ENCODE data around the gene PADI3. TPM values are rescaled to one million over a fixed set of nuclear protein-coding genes. Genes with fewer than 3 reads are reported as not detected.

PADI3 gene
- total RNA-seq, 1 donor: not detected

- H3K4me1 ChIP-seq (ENCODE audit: insufficient read depth, low read length): no peaks in the 10 kb centered on the region
- no peaks in the 10 kb centered on the region for H3K9me3 ChIP-seq (ENCODE audit: low read depth, low read length)
- H3K4me3 ChIP-seq (ENCODE audit: low read length): no peak overlapping the region
- no peaks in the 10 kb centered on the region for H3K27me3 ChIP-seq (ENCODE audit: insufficient read depth, low read length)
These were observed 17.1 kb downstream of the PADI3 start for GRCh38 chr1:17265950-17266349.

GRCh38 chr1:17270891-17271765 lies 22.2 kb downstream of the PADI3 start:
- H3K27me3 ChIP-seq (ENCODE audit: insufficient read depth, low read length): no peaks in the 10 kb centered on the region
- no peak overlapping the region for H3K4me3 ChIP-seq (ENCODE audit: low read length)
- peaks cover 4% of the 10 kb centered on the region for H3K4me1 ChIP-seq (ENCODE audit: insufficient read depth, low read length)
- no peaks in the 10 kb centered on the region for H3K9me3 ChIP-seq (ENCODE audit: low read depth, low read length)

- no peaks in the 10 kb centered on the region for H3K9me3 ChIP-seq (ENCODE audit: low read depth, low read length)
- H3K27me3 ChIP-seq (ENCODE audit: insufficient read depth, low read length): no peaks in the 10 kb centered on the region
- H3K4me3 ChIP-seq (ENCODE audit: low read length): no peak overlapping the region
- H3K4me1 ChIP-seq (ENCODE audit: insufficient read depth, low read length): peaks cover 13% of the 10 kb centered on the region
These were observed 23.2 kb downstream of the PADI3 start for GRCh38 chr1:17272066-17272465.

GRCh38 chr1:17272646-17273045 lies 23.7 kb downstream of the PADI3 start:
- Histone ChIP-seq H3K27me3 (ENCODE audit: insufficient read depth, low read length) (no peaks in the 10 kb centered on the region), H3K9me3 (ENCODE audit: low read depth, low read length) (no peaks in the 10 kb centered on the region), H3K4me1 (ENCODE audit: insufficient read depth, low read length) (peaks cover 13% of the 10 kb centered on the region), H3K4me3 (ENCODE audit: low read length) (no peak overlapping the region)

GRCh38 chr1:17273096-17273495 lies 24.2 kb downstream of the PADI3 start:
- Histone ChIP-seq H3K9me3 (ENCODE audit: low read depth, low read length) (no peaks in the 10 kb centered on the region), H3K27me3 (ENCODE audit: insufficient read depth, low read length) (no peaks in the 10 kb centered on the region), H3K4me3 (ENCODE audit: low read length) (no peak overlapping the region), H3K4me1 (ENCODE audit: insufficient read depth, low read length) (peaks cover 13% of the 10 kb centered on the region)

- no peaks in the 10 kb centered on the region for H3K9me3 ChIP-seq (ENCODE audit: low read depth, low read length)
- H3K4me1 ChIP-seq (ENCODE audit: insufficient read depth, low read length): peaks cover 13% of the 10 kb centered on the region
- H3K4me3 ChIP-seq (ENCODE audit: low read length): no peak overlapping the region
These were observed 25.6 kb downstream of the PADI3 start for GRCh38 chr1:17274186-17275170.

GRCh38 chr1:17276568-17276967 lies 27.7 kb downstream of the PADI3 start:
- H3K4me3 ChIP-seq (ENCODE audit: low read length): no peak overlapping the region
- H3K27me3 ChIP-seq (ENCODE audit: insufficient read depth, low read length): no peaks in the 10 kb centered on the region
- H3K9me3 ChIP-seq (ENCODE audit: low read depth, low read length): no peaks in the 10 kb centered on the region
- peaks cover 32% of the 10 kb centered on the region for H3K4me1 ChIP-seq (ENCODE audit: insufficient read depth, low read length)

More at GRCh38 chr1:17274186-17275170, 25.6 kb downstream of the PADI3 start:
- H3K27me3 ChIP-seq (ENCODE audit: insufficient read depth, low read length): no peaks in the 10 kb centered on the region

- no peaks in the 10 kb centered on the region for H3K9me3 ChIP-seq (ENCODE audit: low read depth, low read length)
- H3K4me1 ChIP-seq (ENCODE audit: insufficient read depth, low read length): peaks cover 42% of the 10 kb centered on the region
These were observed 28.7 kb downstream of the PADI3 start for GRCh38 chr1:17277511-17278159.

GRCh38 chr1:17278996-17279830 lies 30.3 kb downstream of the PADI3 start:
- H3K27me3 ChIP-seq (ENCODE audit: insufficient read depth, low read length): no peaks in the 10 kb centered on the region
- H3K4me1 ChIP-seq (ENCODE audit: insufficient read depth, low read length): peaks cover 58% of the 10 kb centered on the region
- no peak overlapping the region for H3K4me3 ChIP-seq (ENCODE audit: low read length)
- H3K9me3 ChIP-seq (ENCODE audit: low read depth, low read length): no peaks in the 10 kb centered on the region

More at GRCh38 chr1:17277511-17278159, 28.7 kb downstream of the PADI3 start:
- no peak overlapping the region for H3K4me3 ChIP-seq (ENCODE audit: low read length)
- no peaks in the 10 kb centered on the region for H3K27me3 ChIP-seq (ENCODE audit: insufficient read depth, low read length)

- H3K27me3 ChIP-seq (ENCODE audit: insufficient read depth, low read length): no peaks in the 10 kb centered on the region
- peaks cover 70% of the 10 kb centered on the region for H3K4me1 ChIP-seq (ENCODE audit: insufficient read depth, low read length)
- H3K4me3 ChIP-seq (ENCODE audit: low read length): no peak overlapping the region
- no peaks in the 10 kb centered on the region for H3K9me3 ChIP-seq (ENCODE audit: low read depth, low read length)
These were observed 31.5 kb downstream of the PADI3 start for GRCh38 chr1:17280436-17280835.

- no peak overlapping the region for H3K4me3 ChIP-seq (ENCODE audit: low read length)
- no peaks in the 10 kb centered on the region for H3K27me3 ChIP-seq (ENCODE audit: insufficient read depth, low read length)
- H3K9me3 ChIP-seq (ENCODE audit: low read depth, low read length): no peaks in the 10 kb centered on the region
- peaks cover 73% of the 10 kb centered on the region for H3K4me1 ChIP-seq (ENCODE audit: insufficient read depth, low read length)
These were observed 32.0 kb downstream of the PADI3 start for GRCh38 chr1:17280894-17281293.

GRCh38 chr1:17281775-17282181 lies 32.9 kb downstream of the PADI3 start:
- H3K4me3 ChIP-seq (ENCODE audit: low read length): no peak overlapping the region
- H3K27me3 ChIP-seq (ENCODE audit: insufficient read depth, low read length): no peaks in the 10 kb centered on the region
- H3K9me3 ChIP-seq (ENCODE audit: low read depth, low read length): no peaks in the 10 kb centered on the region
- peaks cover 73% of the 10 kb centered on the region for H3K4me1 ChIP-seq (ENCODE audit: insufficient read depth, low read length)

- Histone ChIP-seq H3K4me1 (ENCODE audit: insufficient read depth, low read length) (peaks cover 81% of the 10 kb centered on the region), H3K9me3 (ENCODE audit: low read depth, low read length) (no peaks in the 10 kb centered on the region), H3K27me3 (ENCODE audit: insufficient read depth, low read length) (no peaks in the 10 kb centered on the region), H3K4me3 (ENCODE audit: low read length) (no peak overlapping the region)
These were observed 33.9 kb downstream of the PADI3 start for GRCh38 chr1:17282836-17283235.

- Histone ChIP-seq H3K4me3 (ENCODE audit: low read length) (no peak overlapping the region), H3K9me3 (ENCODE audit: low read depth, low read length) (no peaks in the 10 kb centered on the region), H3K27me3 (ENCODE audit: insufficient read depth, low read length) (no peaks in the 10 kb centered on the region), H3K4me1 (ENCODE audit: insufficient read depth, low read length) (peaks cover 64% of the 10 kb centered on the region)
These were observed 37.7 kb downstream of the PADI3 start for GRCh38 chr1:17286646-17287045.

Data from mononuclear cell (primary cell).